Lower lobe of right lung (tissue), 2 donors: Measurements from ENCODE around the gene C18orf32. TPM values are rescaled to one million over a fixed set of nuclear protein-coding genes. Genes with fewer than 3 reads are reported as not detected.
"Not testable (repeated sequence)": the region's sequence is repeated elsewhere in the genome, so short reads cannot be mapped to it uniquely, and the experiment has no call there.

Experiments
- ATAC-seq, 2 donors: fragments of 200-7000 bp; cut with Tn5 transposase; one replicate each; pipeline ENCODE4 v1.9.1; 2020 to 2022; ENCODE audit warnings: mild to moderate bottlenecking in 2 of 2, moderate library complexity in 2 of 2
- DNase-seq: peaks from one replicate; pipeline ENCODE4 v3.0.0-alpha.2; 2020
- H3K27ac ChIP-seq: fragments of 200-600 bp; one replicate; pipeline ENCODE4 v1.8.0; 2022
- H3K27me3 ChIP-seq: fragments of 200-600 bp; one replicate; pipeline ENCODE4 v1.8.0; 2022; ENCODE audit warnings: low read depth
- H3K36me3 ChIP-seq: fragments of 200-600 bp; one replicate; pipeline ENCODE4 v1.8.0; 2022; ENCODE audit warnings: mild to moderate bottlenecking
- H3K4me1 ChIP-seq: fragments of 200-600 bp; one replicate; pipeline ENCODE4 v1.8.0; 2022
- H3K4me3 ChIP-seq: fragments of 200-600 bp; one replicate; pipeline ENCODE4 v1.8.0; 2022; ENCODE audit warnings: mild to moderate bottlenecking
- H3K9me3 ChIP-seq: fragments of 200-600 bp; one replicate; pipeline ENCODE4 v1.8.0; 2022
- intact Hi-C: fragments of 100-400 bp; cut with DNase I; formaldehyde crosslinking; loops from one replicate; pipeline ENCODE4 v1.11.0; 2022
- total RNA-seq: library from RNA; stranded (reverse); fragmentation: NEBNext Ultra II Directional; extraction: Animal tissue kit (Norgen Biotek cat#: 25700); gene quantifications from one replicate; pipeline ENCODE4 v1.2.1, GENCODE V29; 2021
- TF ChIP-seq, protein P1 (sequence below): fragments of 200-600 bp; IDR thresholded peaks from one replicate; pipeline ENCODE4 v1.8.0; 2022; ENCODE audit warnings: antibody characterized with exemption, mild to moderate bottlenecking
- donor health status: DM: no; HTN: yes; CAD: no; lungs with severe emphysema.

C18orf32 gene
- total RNA-seq, 1 donor from 2014 or later = 60.6 TPM

DNA sequence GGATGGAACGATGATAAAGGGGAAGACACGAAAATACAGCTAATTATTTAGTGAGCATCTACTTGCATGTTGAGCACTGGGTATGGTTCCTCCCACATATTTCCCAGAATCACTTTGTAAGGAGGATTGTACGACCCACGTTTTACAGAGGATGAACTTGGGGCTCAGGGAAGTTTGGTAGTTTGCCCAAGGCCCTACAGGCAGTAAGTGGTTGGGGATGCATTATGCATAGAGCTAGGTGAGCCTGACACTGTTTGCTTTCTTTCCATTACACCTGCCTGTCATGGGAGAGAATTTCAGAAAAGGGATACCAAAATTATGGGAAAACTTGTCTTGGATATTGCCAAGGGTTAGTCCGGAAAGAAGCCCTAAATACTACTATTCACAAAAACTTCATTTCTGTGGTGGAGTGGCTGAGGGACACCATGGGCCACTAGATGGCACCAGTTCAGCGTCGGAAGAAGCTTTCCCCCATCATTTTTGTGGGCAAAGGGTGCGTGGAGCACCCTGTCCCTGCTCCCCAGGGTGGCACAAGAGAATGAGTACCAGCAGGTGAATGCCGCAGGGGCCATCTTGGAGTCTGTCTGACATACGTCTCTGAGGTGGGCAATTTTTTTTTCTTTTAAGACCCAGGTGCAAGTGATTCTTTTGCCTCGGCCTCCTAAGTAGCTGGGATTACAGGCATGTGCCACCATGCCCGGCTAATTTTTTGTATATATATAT lies 23.5 kb upstream of the C18orf32 start:
- Histone ChIP-seq H3K4me1 (no peaks in the 10 kb centered on the region), H3K27me3 (no peaks in the 10 kb centered on the region), H3K9me3 (no peaks in the 10 kb centered on the region), H3K27ac (no peak overlapping the region), H3K4me3 (no peak overlapping the region), H3K36me3 (no peaks in the 10 kb centered on the region)
- TF ChIP-seq, protein P1, sequence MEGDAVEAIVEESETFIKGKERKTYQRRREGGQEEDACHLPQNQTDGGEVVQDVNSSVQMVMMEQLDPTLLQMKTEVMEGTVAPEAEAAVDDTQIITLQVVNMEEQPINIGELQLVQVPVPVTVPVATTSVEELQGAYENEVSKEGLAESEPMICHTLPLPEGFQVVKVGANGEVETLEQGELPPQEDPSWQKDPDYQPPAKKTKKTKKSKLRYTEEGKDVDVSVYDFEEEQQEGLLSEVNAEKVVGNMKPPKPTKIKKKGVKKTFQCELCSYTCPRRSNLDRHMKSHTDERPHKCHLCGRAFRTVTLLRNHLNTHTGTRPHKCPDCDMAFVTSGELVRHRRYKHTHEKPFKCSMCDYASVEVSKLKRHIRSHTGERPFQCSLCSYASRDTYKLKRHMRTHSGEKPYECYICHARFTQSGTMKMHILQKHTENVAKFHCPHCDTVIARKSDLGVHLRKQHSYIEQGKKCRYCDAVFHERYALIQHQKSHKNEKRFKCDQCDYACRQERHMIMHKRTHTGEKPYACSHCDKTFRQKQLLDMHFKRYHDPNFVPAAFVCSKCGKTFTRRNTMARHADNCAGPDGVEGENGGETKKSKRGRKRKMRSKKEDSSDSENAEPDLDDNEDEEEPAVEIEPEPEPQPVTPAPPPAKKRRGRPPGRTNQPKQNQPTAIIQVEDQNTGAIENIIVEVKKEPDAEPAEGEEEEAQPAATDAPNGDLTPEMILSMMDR = peak; percentile 82
- peak; percentile 83 to 84 for ATAC-seq
- no peak for DNase-seq
- intact Hi-C loops = no loop called here

DNA sequence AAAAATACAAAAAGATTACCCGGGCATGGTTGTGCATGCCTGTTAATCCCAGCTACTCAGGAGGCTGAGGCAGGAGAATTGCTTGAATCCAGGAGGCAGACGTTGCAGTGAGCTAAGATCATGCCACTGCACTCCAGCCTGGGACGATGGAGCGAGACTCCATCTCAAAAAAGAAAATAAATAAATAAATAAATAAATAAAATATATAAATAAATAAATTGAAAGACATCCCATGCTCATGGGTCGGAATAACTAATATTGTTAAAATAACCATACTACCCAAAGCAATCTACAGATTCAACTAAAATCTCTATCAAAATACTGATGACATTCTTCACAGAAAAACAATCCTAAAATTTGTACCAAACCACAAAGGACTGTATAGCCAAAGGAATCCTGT lies 19.4 kb upstream of the C18orf32 start:
- ATAC-seq, H3K36me3 ChIP-seq, DNase-seq, H3K27ac ChIP-seq, H3K27me3 ChIP-seq, intact Hi-C loops, H3K4me3 ChIP-seq, H3K4me1 ChIP-seq, H3K9me3 ChIP-seq: not testable (repeated sequence)

DNA sequence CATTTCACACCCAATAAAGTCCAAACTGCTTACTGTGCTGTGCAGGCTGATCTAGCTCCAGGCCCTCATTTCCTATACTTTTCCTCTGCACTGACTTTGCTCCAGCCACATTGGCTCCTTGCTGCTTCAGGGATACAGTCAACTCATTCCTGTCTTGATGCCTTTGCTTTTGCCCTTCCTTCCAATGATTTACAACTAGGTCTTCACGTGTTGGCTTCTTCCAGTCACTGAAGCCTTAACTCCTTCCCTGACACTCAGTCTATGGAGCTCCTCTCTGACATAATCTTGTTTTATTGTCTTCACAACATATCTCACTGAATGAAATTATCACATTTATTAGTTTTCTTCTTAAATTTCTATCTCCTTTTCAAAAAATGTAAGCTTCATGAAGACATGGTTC lies 16.9 kb upstream of the C18orf32 start:
- intact Hi-C loops = no loop called here
- DNase-seq (no peak), ATAC-seq (no peak)
- Histone ChIP-seq H3K9me3 (no peaks in the 10 kb centered on the region), H3K36me3 (no peaks in the 10 kb centered on the region), H3K27ac (no peak overlapping the region), H3K4me1 (no peaks in the 10 kb centered on the region), H3K27me3 (peaks cover 6% of the 10 kb centered on the region), H3K4me3 (no peak overlapping the region)
- TF ChIP-seq, protein P1 = no peak

DNA sequence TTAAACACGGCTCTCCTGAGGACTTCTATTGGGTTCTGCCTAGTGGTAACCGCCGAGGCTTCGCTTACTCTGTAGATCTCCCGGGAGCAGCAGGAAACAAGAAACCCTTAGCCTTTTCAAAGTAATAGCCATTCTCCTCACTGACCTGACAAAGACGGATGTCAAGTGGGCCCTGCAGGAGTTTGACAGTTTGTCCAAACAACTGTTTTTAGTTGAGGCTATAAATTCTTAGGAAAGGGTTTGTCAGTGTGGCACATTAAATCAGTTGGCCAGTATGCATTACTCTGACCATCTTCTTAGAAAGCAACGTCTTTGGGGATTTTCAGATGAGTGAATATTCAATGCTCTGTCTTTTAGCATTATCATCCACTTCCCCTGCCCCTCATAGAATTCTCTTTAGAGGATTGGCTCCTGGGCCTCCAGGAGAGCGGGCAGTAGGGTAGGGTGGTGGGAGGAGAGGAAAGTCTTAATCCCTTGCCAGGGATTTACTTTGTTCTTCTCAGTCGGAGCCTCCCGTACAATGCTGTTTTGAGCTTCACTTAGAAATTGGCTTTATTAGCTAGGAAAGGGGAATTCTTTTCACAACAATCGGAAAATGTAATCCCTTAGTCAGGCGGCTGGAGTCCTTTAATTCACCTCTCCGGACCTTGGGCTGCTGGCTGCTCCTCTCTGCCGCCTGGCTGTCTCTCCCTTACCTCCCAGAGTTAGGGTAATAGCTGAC lies 13.3 kb upstream of the C18orf32 start:
- H3K9me3 ChIP-seq = no peaks in the 10 kb centered on the region
- intact Hi-C loops = no loop called here
- no peak overlapping the region for H3K27ac ChIP-seq
- no peaks in the 10 kb centered on the region for H3K36me3 ChIP-seq
- TF ChIP-seq, protein P1 = no peak
- DNase-seq (peak; percentile 26), ATAC-seq (no peak)
- no peaks in the 10 kb centered on the region for H3K4me1 ChIP-seq
- no peak overlapping the region for H3K4me3 ChIP-seq
- peaks cover 6% of the 10 kb centered on the region for H3K27me3 ChIP-seq

DNA sequence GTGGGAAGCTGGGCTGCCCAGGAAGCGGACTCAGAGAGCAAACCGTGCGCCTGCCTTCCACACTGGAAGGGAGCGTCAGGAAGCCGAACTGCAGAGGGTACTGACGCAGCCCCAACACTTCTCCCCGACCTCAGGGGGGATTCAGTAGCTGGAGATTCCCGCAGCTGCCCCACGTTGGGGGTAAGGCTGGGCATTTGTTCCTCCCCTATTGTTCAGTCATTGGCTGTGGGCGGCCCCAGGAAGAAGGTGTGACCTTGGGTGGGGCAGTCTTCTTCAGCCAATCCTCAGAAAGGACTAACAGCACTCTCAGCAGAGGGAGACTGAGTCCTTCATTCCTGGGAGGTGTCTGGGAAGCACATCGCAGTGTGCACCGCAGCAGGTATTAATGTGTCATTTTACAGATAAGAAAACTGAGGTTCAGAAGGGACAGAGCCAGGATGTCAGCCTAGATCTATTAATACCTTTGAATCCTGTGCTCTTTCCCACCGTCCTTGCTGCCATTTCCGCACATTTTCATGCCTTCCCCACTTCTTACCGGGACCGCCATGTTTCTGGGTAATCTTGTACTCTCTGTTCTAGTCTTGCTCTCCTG lies 12.1 kb upstream of the C18orf32 start:
- H3K4me1 ChIP-seq = no peaks in the 10 kb centered on the region
- no peak overlapping the region for H3K27ac ChIP-seq
- DNase-seq (peak; percentile 11), ATAC-seq (no peak)
- intact Hi-C loops = no loop called here
- H3K9me3 ChIP-seq = no peaks in the 10 kb centered on the region
- H3K27me3 ChIP-seq = peaks cover 6% of the 10 kb centered on the region
- TF ChIP-seq, protein P1 = no peak
- H3K36me3 ChIP-seq = no peaks in the 10 kb centered on the region
- no peak overlapping the region for H3K4me3 ChIP-seq

DNA sequence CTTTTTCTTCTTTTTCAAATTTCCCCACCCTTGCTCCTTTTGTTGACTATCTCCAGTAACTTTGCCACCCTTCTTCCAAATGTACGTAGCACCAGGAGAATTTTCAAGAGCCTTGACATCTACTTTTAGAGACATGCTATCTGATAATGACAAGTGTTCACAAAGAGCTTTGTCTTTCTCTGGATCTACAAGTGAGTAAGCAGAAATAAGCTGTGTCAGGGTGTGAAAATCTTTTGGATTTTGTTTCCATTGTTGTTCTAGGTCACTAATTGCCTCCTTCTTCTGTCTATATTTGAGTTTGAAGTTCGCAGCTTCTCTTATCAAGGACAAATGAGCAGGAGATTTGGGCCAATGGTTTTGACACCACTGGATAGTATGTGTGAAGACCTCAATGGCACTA lies 8.4 kb upstream of the C18orf32 start:
- ATAC-seq (no peak), DNase-seq (no peak)
- no peaks in the 10 kb centered on the region for H3K9me3 ChIP-seq
- intact Hi-C loops = no loop called here
- H3K27ac ChIP-seq = no peak overlapping the region
- H3K4me3 ChIP-seq = no peak overlapping the region
- peaks cover 13% of the 10 kb centered on the region for H3K4me1 ChIP-seq
- peaks cover 10% of the 10 kb centered on the region for H3K36me3 ChIP-seq
- TF ChIP-seq, protein P1 = no peak
- H3K27me3 ChIP-seq = no peaks in the 10 kb centered on the region
